Measurements from ENCODE around the gene UBE2E1.

Gene UBE2E1

GRCh38 chr3:23809840-23810342 lies 4.1 kb downstream of the UBE2E1 start:
- TF ChIP-seq CTCF (IDR thresholded peaks at IDR 0.05; ENCODE audit: low read depth, low read length) = no peak
- DNase-seq (ENCODE audit: extremely low read depth, low read depth) = no peak

GRCh38 chr3:23810343-23811184 lies 4.8 kb downstream of the UBE2E1 start:
- TF ChIP-seq CTCF (IDR thresholded peaks at IDR 0.05; ENCODE audit: low read depth, low read length) = peak; percentile 26
- no peak for DNase-seq (ENCODE audit: extremely low read depth, low read depth)

DNA sequence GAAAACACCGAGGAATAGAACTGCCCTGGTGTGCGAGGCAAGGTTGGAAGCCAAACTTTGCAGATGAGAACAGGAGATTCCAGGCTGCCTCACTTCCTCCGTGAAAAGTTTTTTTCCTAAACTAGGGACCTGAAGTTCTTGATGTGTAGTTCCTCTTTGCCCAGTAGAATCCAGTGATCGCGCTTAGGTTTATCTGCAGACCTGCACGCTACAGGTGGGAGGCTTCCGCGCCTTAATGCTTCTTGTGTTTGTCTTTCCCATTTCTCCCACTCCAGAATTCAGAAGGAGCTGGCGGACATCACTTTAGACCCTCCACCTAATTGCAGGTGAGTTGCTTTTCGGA lies 5.4 kb downstream of the UBE2E1 start:
- no peak for DNase-seq (ENCODE audit: extremely low read depth, low read depth)
- TF ChIP-seq CTCF (IDR thresholded peaks at IDR 0.05; ENCODE audit: low read depth, low read length) = no peak

GRCh38 chr3:23811919-23812318 lies 6.2 kb downstream of the UBE2E1 start:
- DNase-seq (ENCODE audit: extremely low read depth, low read depth) = no peak
- no peak for TF ChIP-seq CTCF (IDR thresholded peaks at IDR 0.05; ENCODE audit: low read depth, low read length)

- TF ChIP-seq CTCF (IDR thresholded peaks at IDR 0.05; ENCODE audit: low read depth, low read length) = no peak
Observed at GRCh38 chr3:23815879-23816278, 10.1 kb downstream of the UBE2E1 start.

GRCh38 chr3:23816721-23817120 lies 11.0 kb downstream of the UBE2E1 start:
- TF ChIP-seq CTCF (IDR thresholded peaks at IDR 0.05; ENCODE audit: low read depth, low read length) = no peak
- no peak for DNase-seq (ENCODE audit: extremely low read depth, low read depth)

More at GRCh38 chr3:23815879-23816278, 10.1 kb downstream of the UBE2E1 start:
- no peak for DNase-seq (ENCODE audit: extremely low read depth, low read depth)

DNA sequence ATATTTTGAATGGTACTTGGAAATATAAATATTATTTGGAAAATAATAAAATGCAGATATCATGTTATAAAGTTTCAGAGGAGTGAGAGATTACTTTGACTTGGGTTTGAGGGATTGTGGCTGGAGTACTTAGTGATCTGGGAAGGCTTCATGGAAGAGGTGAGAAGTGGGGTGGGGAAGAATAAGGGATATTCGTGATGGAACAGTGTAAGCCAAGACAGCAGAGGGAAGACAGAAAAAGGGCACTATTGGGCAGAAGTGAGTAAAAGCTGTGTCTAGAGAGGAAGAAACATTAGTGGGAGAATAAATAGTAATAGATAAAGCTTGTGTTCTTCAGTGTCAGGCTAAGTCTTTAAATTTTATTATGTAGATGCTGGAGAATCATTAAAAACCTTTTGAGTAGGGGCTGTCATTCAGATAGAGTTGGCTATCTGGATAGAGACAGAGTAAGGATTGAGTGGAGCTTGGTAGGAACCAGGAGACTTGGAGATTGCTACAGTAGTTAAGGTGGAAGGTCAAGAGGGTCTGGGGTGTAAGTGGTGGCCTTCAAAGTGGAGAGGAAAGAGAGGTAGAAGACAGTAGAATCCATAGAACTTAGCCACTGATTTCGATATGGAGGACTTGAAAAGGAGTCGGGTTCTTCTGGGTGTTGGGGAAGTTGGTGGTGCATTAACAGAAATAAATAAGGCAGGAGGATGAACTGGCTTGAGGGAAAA lies 11.9 kb downstream of the UBE2E1 start:
- DNase-seq (ENCODE audit: extremely low read depth, low read depth) = no peak
- TF ChIP-seq CTCF (IDR thresholded peaks at IDR 0.05; ENCODE audit: low read depth, low read length) = no peak

Measured in AG09319 (cell line).